SK-N-MC (cell line): ENCODE data around the gene P2RY14.

Experiments used
- DNase-seq: peaks from one replicate; pipeline ENCODE4 v3.0.0-alpha.2; 2011; ENCODE audit warnings: low read depth, low spot score
- H3K27ac ChIP-seq: fragments of 200-600 bp; sonication (generic); 2 replicates; pipeline ENCODE4 v1.5.1; 2016; ENCODE audit warnings: mixed run types
- H3K36me3 ChIP-seq: fragments of 200-600 bp; sonication (generic); 2 replicates; pipeline ENCODE4 v1.6.1; 2017; ENCODE audit warnings: antibody characterized with exemption, low read length, mixed read lengths; ENCODE audit not compliant: insufficient read depth
- H3K4me3 ChIP-seq: fragments of 200-600 bp; sonication (generic); 2 replicates; pipeline ENCODE4 v1.5.1; 2016
- H3K9ac ChIP-seq: fragments of 200-600 bp; sonication (generic); 2 replicates; pipeline ENCODE4 v1.8.0; 2017; ENCODE audit warnings: mixed run types, mixed read lengths; ENCODE audit not compliant: insufficient read length
- H3K9me3 ChIP-seq: fragments of 200-600 bp; sonication (generic); 2 replicates; pipeline ENCODE4 v1.6.1; 2017; ENCODE audit warnings: low read depth, mild to moderate bottlenecking, antibody characterized with exemption, low read length, moderate library complexity, mixed read lengths
- EZH2 ChIP-seq: fragments of 200-600 bp; sonication (generic); IDR thresholded peaks from one replicate; pipeline ENCODE4 v1.6.1; 2017; ENCODE audit warnings: antibody characterized with exemption
- FOXP2 ChIP-seq: optimal IDR thresholded peaks from 2 replicates; pipeline ENCODE3; 2011; ENCODE audit warnings: mild to moderate bottlenecking, moderate library complexity; ENCODE audit not compliant: insufficient read depth; ENCODE audit errors: extremely low read length, control extremely low read depth
- POLR2AphosphoS5 ChIP-seq: IDR thresholded peaks from 2 replicates; pipeline ENCODE4 v1.6.1; 2012; ENCODE audit warnings: mild to moderate bottlenecking, low read depth, low read length, borderline replicate concordance

Gene P2RY14

DNA sequence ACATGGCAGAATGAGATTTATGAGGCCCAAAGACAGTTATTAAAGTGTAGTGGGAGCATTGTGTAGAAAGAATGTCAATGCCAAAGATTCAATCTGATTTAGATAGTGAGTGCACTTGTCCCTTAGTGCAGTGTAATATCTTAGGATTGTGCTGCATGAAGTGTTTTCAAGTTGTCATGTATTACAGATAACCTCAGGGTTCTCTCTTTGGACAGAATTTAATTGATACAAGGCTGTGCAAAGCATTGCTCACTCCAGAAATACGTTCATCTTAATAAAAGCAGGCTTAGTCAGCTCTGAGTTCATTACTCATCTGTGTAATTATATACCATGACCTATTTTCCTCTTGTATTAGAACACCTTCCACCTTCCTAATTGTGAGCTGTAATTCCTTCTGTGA lies 59.3 kb downstream of the P2RY14 start:
- Histone ChIP-seq H3K27ac (no peak overlapping the region), H3K9me3 (no peaks in the 10 kb centered on the region), H3K4me3 (no peak overlapping the region), H3K36me3 (no peaks in the 10 kb centered on the region), H3K9ac (no peak overlapping the region)
- TF ChIP-seq POLR2AphosphoS5 (no peak), FOXP2 (no peak), EZH2 (no peak)
- DNase-seq: no peak

DNA sequence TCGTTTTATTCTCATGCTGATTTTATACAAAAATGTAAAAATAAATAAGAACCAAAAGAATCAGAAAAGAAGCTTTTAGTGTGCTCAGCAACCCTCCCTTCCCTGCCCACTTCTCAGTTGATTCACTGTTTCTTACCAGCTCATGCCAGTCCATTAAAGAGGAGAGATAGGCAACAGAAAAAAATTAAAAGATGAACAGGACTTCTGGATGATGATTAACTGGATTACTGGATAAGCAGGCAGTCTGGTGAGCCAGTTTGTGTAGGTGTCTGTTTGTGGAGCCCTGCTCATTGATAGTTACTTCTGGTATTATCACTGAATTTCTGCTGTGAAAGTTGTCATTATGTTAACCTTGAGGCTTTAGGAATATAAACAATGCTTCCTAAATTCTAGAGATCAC lies 60.2 kb downstream of the P2RY14 start:
- Histone ChIP-seq H3K27ac (no peak overlapping the region), H3K9me3 (no peaks in the 10 kb centered on the region), H3K4me3 (no peak overlapping the region), H3K9ac (no peak overlapping the region), H3K36me3 (no peaks in the 10 kb centered on the region)
- no peak for TF ChIP-seq POLR2AphosphoS5
- no peak for TF ChIP-seq EZH2
- no peak for TF ChIP-seq FOXP2
- DNase-seq: no peak

DNA sequence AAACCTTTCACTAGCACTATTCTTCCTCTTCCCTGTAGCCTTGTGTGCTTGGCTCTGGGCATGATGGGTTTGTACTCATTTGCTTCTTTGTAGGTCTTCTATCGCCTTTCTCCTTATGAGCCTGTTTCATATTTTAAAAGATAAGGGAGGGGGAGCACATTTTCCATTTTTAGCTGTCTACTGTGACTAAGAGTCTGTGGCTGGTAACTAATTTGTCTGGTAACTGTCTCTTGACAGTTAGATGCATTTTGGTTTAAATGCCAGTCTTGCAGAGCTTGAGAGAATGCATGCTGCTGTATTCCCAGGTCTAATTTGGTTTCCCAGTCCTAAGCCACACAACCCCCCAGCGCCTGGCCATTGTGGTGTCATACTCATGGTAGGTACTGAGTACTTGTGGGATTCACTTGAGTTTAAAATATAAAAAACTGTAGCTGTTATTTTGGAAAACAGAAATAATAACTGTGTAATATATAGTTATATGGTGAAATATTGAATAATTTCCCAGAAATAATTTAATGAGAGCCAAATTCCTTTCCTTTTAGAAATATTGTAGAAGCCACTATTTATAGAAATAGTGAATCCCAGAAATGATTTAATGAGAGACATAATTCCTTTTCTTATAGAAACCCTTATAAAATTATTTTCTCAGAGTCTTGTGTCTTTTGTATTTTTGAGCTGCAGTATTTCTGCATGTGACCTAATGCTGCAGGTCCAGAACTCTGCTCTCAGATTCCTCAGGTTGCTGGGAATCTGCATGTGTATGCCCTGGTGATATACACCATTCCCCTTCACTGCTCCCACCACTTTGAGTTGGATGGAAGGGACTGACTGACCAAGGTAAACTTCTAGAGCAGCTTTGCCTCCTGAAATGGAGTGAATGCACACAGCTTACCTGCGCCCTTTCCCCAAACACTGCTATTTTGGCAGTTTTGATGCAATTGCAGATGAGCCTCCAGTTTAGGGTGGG lies 61.4 kb downstream of the P2RY14 start:
- no peak overlapping the region for H3K9ac ChIP-seq
- no peak overlapping the region for H3K4me3 ChIP-seq
- no peaks in the 10 kb centered on the region for H3K36me3 ChIP-seq
- no peak overlapping the region for H3K27ac ChIP-seq
- H3K9me3 ChIP-seq: no peaks in the 10 kb centered on the region
- TF ChIP-seq FOXP2: no peak
- no peak for TF ChIP-seq EZH2
- TF ChIP-seq POLR2AphosphoS5: no peak
- no peak for DNase-seq

DNA sequence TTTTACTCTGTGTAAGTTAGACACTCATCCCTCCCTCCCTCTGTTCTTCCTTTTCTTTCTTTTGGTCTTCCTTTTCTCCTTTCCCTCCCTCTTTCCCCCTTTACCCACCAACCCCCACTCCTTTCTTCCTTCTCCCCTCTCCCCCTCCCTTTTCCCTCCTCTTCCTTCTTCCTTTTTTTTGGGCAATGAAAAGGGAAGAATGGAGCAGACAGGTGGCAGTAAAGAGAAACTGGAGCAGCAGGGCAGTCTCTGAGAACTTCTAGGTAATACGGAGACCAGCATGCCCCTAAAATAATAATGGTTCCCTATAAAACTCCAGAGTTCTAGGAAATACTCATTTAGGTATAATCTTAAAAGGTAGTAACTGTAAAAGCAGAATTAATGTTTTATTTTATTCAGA lies 63.9 kb downstream of the P2RY14 start:
- no peak for DNase-seq

DNA sequence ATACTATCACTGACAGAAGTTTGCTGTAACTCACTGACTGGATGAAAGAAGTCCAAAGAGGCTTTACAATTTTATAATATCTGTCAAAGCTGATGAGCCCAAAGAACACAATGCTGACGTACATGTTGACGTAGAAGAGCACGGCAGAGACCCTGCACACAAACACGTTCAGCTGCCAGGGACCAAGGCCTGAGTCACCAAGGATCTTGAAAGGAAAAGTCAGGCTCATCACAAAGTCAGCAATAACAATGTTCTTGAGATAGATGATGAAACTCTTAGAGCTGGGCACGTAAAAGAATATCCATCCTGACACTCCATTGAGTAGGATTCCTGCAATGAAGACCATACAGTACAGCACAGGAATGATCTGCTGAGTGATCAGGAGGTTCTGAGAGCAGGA lies 64.5 kb downstream of the P2RY14 start:
- DNase-seq: no peak
- H3K27ac ChIP-seq: no peak overlapping the region
- no peaks in the 10 kb centered on the region for H3K9me3 ChIP-seq
- no peaks in the 10 kb centered on the region for H3K36me3 ChIP-seq
- H3K9ac ChIP-seq: no peak overlapping the region
- no peak overlapping the region for H3K4me3 ChIP-seq
- TF ChIP-seq POLR2AphosphoS5 (no peak), FOXP2 (no peak), EZH2 (no peak)

More for the DNA sequence above, 63.9 kb downstream of the P2RY14 start:
- H3K4me3 ChIP-seq: no peak overlapping the region
- H3K27ac ChIP-seq: no peak overlapping the region
- TF ChIP-seq POLR2AphosphoS5 (no peak), FOXP2 (no peak), EZH2 (no peak)
- no peaks in the 10 kb centered on the region for H3K36me3 ChIP-seq
- H3K9me3 ChIP-seq: no peaks in the 10 kb centered on the region
- H3K9ac ChIP-seq: no peak overlapping the region

DNA sequence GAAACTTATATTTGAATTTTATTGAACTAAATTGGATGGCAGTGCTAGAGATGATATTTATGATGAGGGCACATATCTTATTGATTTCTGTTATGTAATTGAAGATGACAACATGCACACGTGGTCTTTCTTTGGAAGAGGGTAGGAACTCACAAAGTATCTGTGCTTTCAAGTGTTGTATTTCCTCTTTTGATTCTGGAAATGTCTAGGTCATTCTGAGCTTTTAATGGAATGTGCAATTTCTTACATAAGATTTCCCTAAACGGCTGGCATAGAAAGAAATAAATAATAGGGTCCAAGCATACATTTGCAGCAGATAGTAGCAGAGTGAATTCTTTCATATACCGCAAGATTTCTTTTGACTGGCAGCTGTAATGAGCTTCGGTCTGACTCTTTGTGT lies 65.2 kb downstream of the P2RY14 start:
- no peak for DNase-seq
- no peaks in the 10 kb centered on the region for H3K9me3 ChIP-seq
- no peak overlapping the region for H3K4me3 ChIP-seq
- H3K27ac ChIP-seq: no peak overlapping the region
- H3K9ac ChIP-seq: no peak overlapping the region
- no peaks in the 10 kb centered on the region for H3K36me3 ChIP-seq
- no peak for TF ChIP-seq FOXP2
- no peak for TF ChIP-seq EZH2
- TF ChIP-seq POLR2AphosphoS5: no peak

DNA sequence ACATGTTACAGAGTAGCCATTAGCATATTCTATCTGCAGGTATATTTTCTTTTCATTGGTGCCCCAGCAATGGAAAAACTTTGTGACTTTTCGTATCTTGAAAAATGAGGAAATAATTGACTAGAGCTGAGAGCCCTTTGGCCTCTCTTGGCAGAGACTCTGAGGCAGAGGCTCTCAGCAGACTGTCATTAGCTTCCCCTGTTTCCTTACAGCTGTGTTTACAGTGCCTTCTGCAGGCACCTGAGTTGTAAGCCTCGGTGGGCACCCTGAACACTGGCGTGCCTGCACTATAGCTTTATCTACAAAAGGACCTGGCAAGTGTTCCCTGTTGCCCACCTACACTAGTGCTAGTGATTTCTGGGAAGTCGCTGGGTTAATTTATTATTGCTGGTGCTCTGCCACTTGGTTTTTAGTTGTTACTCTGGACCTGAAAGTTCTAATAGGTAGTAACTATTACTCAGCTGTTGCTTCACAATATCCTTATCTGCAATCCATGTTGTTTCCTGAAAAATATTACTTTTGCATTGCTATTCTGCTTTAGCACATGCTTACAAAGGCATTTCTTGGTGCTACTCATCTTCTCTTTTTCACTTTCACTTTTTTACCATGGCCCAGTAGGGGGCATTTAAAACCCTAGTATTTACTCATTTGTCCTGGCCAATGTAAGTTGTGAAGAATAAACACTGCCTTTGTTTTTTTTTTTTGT lies 67.5 kb downstream of the P2RY14 start:
- DNase-seq: no peak
- H3K27ac ChIP-seq: no peak overlapping the region
- no peaks in the 10 kb centered on the region for H3K9me3 ChIP-seq
- no peak overlapping the region for H3K9ac ChIP-seq
- H3K36me3 ChIP-seq: no peaks in the 10 kb centered on the region
- H3K4me3 ChIP-seq: no peak overlapping the region
- TF ChIP-seq EZH2 (no peak), POLR2AphosphoS5 (no peak), FOXP2 (no peak)

DNA sequence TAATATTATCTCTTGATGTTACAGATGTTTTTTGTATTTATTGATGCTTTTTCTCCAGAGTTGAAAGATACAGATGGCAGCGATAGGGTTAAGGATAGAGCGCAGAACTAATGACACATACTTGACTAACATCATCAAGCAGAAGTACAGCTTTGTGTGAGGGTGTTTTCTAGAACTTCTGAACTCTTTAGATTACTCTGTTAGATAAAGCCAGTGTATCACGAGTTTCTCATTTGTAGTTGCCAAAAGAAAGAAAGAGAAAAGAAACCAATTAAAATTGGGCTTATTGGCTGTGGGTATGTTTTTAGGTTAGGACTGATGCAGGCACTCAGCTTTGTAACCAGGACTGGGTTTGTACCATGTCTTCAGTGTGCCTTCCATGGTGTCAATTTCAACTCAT lies 68.7 kb downstream of the P2RY14 start:
- Histone ChIP-seq H3K36me3 (no peaks in the 10 kb centered on the region), H3K9me3 (no peaks in the 10 kb centered on the region), H3K27ac (no peak overlapping the region), H3K9ac (no peak overlapping the region), H3K4me3 (no peak overlapping the region)
- TF ChIP-seq POLR2AphosphoS5 (no peak), EZH2 (no peak), FOXP2 (no peak)
- no peak for DNase-seq
